Trophoblast cell (in vitro differentiated cells and primary cell): ENCODE results near the gene PCYT2.

Experiments used
- DNase-seq, 2 donors: peaks; one replicate each; pipeline ENCODE4 v3.0.0-alpha.2; 2016
- H2AFZ ChIP-seq: 2 replicates; pipeline ENCODE4 v1.6.1; 2013; ENCODE audit warnings: low read length, moderate library complexity, mild to moderate bottlenecking; ENCODE audit not compliant: insufficient read depth, poor library complexity
- H2AK5ac ChIP-seq: 2 replicates; pipeline ENCODE4 v1.6.1; 2013; ENCODE audit warnings: mild to moderate bottlenecking, low read length
- H2BK120ac ChIP-seq: 2 replicates; pipeline ENCODE4 v1.6.1; 2013; ENCODE audit warnings: low read length, mild to moderate bottlenecking, moderate library complexity; ENCODE audit not compliant: insufficient read depth, poor library complexity
- H2BK12ac ChIP-seq: 2 replicates; pipeline ENCODE4 v1.6.1; 2013; ENCODE audit warnings: mild to moderate bottlenecking, low read length, moderate library complexity
- H2BK5ac ChIP-seq: 2 replicates; pipeline ENCODE4 v1.6.1; 2013; ENCODE audit warnings: low read length, low read depth, moderate library complexity, mild to moderate bottlenecking; ENCODE audit not compliant: poor library complexity
- H3K14ac ChIP-seq: 2 replicates; pipeline ENCODE4 v1.6.1; 2013; ENCODE audit warnings: mild to moderate bottlenecking, low read length
- H3K18ac ChIP-seq: 2 replicates; pipeline ENCODE4 v1.6.1; 2013; ENCODE audit warnings: mild to moderate bottlenecking, low read length
- H3K23ac ChIP-seq: 2 replicates; pipeline ENCODE4 v1.6.1; 2013; ENCODE audit warnings: low read length
- H3K27ac ChIP-seq: 2 replicates; pipeline ENCODE4 v1.5.1; 2013; ENCODE audit warnings: low read depth, mild to moderate bottlenecking, inconsistent platforms, low read length, moderate library complexity
- H3K27me3 ChIP-seq: 2 replicates; pipeline ENCODE4 v1.6.1; 2013; ENCODE audit warnings: inconsistent platforms, mild to moderate bottlenecking, low read length, moderate library complexity; ENCODE audit not compliant: insufficient read depth
- H3K36me3 ChIP-seq, 2 experiments: 1 replicate in 1 of 2; 2 replicates in 1 of 2; pipeline ENCODE4 v1.6.1; 2013; ENCODE audit warnings: low read length in 2 of 2, mild to moderate bottlenecking in 2 of 2, moderate library complexity in 1 of 2; ENCODE audit not compliant: insufficient read depth in 2 of 2, control insufficient read depth in 1 of 2
- H3K4ac ChIP-seq: 2 replicates; pipeline ENCODE4 v1.6.1; 2013; ENCODE audit warnings: low read depth, mild to moderate bottlenecking, low read length, moderate library complexity
- H3K4me1 ChIP-seq, 2 experiments: 1 replicate in 1 of 2; 2 replicates in 1 of 2; pipeline ENCODE4 v1.6.1; 2013; ENCODE audit warnings: low read length in 2 of 2, mild to moderate bottlenecking in 2 of 2, moderate library complexity in 1 of 2; ENCODE audit not compliant: insufficient read depth in 2 of 2, control insufficient read depth in 1 of 2
- H3K4me2 ChIP-seq: 2 replicates; pipeline ENCODE4 v1.6.1; 2013; ENCODE audit warnings: inconsistent platforms, mild to moderate bottlenecking, low read length, moderate library complexity
- H3K4me3 ChIP-seq: 2 replicates; pipeline ENCODE4 v1.5.1; 2013; ENCODE audit warnings: mild to moderate bottlenecking, low read depth, low read length, inconsistent platforms
- H3K79me1 ChIP-seq: one replicate; pipeline ENCODE4 v1.6.1; 2013; ENCODE audit warnings: low read length
- H3K79me2 ChIP-seq: 2 replicates; pipeline ENCODE4 v1.6.1; 2013; ENCODE audit warnings: low read length, mild to moderate bottlenecking; ENCODE audit not compliant: control insufficient read depth, insufficient read depth, poor library complexity
- H3K9ac ChIP-seq: 2 replicates; pipeline ENCODE4 v1.6.1; 2013; ENCODE audit warnings: mild to moderate bottlenecking, low read length
- H3K9me3 ChIP-seq: 2 replicates; pipeline ENCODE4 v1.6.1; 2013; ENCODE audit warnings: low read depth, mild to moderate bottlenecking, control low read depth, inconsistent platforms, low read length; ENCODE audit not compliant: insufficient read depth
- H4K12ac ChIP-seq: 2 replicates; pipeline ENCODE4 v1.6.1; 2013; ENCODE audit warnings: low read depth, mild to moderate bottlenecking, low read length, moderate library complexity
- H4K8ac ChIP-seq: 2 replicates; pipeline ENCODE4 v1.6.1; 2013; ENCODE audit warnings: low read depth, mild to moderate bottlenecking, low read length, moderate library complexity
- H4K91ac ChIP-seq: one replicate; pipeline ENCODE4 v1.6.1; 2013; ENCODE audit warnings: low read depth, mild to moderate bottlenecking, low read length, moderate library complexity
- WGBS: extraction: QIAGEN DNeasy Blood & Tissue Kit; methylation state at CpG from one replicate; pipeline ENCODE4 v1.1.7; 2013; ENCODE audit warnings: missing lambda C conversion rate; ENCODE audit not compliant: insufficient read length, insufficient coverage; ENCODE audit errors: extremely low coverage; 5-methylcytosine and 5-hydroxymethylcytosine counted together

The PCYT2 gene

DNA sequence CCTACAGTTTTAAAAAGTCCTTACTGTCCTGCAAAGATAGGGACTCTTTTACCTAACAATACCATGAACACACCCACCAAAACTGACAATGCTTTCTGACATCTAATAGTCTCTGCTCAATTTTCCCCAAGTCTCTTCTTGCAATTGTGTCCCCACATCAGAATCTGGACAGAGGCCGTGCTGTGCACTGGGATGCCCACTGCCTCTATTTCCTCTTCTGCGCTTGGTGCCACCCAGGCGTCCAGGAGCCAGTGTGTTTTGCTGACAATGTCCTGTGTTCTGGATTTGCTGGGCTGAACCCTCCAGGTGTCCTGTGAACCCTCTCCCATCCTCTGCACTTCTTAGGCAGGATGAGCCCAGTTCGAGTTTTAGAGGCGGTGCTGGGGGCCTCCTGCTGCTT lies 33.6 kb downstream of the PCYT2 start:
- Histone ChIP-seq H4K8ac (no peak overlapping the region), H3K14ac (no peak overlapping the region), H3K4me1 (no peaks in the 10 kb centered on the region), H2AK5ac (no peak overlapping the region), H3K4me2 (no peak overlapping the region), H3K27me3 (no peaks in the 10 kb centered on the region), H3K9ac (no peak overlapping the region), H2AFZ (no peak overlapping the region), H3K18ac (no peak overlapping the region), H3K9me3 (peaks cover 1% of the 10 kb centered on the region), H2BK5ac (no peak overlapping the region), H3K23ac (no peak overlapping the region), H3K79me1 (no peaks in the 10 kb centered on the region), H3K79me2 (no peaks in the 10 kb centered on the region), H2BK12ac (no peak overlapping the region), H3K4me3 (no peak overlapping the region), H2BK120ac (no peak overlapping the region), H3K27ac (no peak overlapping the region), H4K12ac (no peak overlapping the region), H3K36me3 (peaks cover 10 to 16% of the 10 kb centered on the region in 2 experiments), H4K91ac (no peak overlapping the region), H3K4ac (no peak overlapping the region)
- WGBS: no CpG with 5 or more reads among the region's 5 CpGs
- DNase-seq: no peak

DNA sequence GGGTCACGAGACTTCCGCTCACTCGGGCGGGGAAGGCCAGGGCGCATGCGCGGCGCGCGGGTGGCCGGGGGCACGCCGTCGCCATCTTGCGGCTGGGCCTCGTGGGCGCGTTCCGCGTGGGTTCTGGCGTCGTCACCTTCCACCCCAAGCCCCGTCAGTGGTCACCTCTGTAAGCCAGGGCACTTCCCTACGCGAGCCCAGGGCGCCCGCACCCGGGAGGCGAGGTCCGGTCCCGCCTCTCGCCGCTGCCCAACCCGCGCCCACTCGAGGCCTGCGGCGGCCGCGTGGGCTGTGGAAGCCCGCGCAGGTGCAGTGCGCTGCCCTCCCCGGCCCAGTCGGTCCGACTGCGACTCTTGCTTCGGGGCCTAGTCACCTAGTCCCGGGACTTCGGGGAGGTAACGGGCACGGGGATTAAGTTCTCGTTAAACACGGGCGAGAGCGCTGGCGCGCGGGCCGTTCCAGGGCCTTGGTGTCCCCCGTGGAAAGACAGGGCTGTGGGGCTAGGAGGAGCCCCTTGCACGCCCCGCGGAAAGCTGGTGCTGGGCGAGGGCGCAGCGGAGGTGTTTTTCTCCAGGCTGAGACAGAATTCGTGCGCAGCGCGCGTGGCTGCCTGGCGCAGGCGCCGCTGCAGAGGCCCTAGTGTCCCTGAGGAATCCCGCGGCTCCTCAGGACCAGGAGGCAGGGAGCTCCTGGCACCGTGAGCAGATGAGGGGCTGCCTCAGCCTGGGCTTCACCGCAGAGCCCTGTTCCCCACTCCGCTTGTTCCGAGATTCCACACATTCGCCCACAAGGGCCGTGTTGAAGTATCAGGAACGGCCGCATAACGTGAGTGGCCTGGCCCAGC lies 39.6 kb downstream of the PCYT2 start:
- peak overlapping the region; percentile 89 for H3K18ac ChIP-seq
- no CpG with 5 or more reads among the region's 86 CpGs for WGBS
- peaks cover 25 to 27% of the 10 kb centered on the region in 2 experiments for H3K36me3 ChIP-seq
- peak overlapping the region; percentile 91 for H4K12ac ChIP-seq
- peaks cover 23% of the 10 kb centered on the region for H3K79me2 ChIP-seq
- no peaks in the 10 kb centered on the region for H3K9me3 ChIP-seq
- H3K4me1 ChIP-seq: peaks cover 31 to 36% of the 10 kb centered on the region in 2 experiments
- peak overlapping the region; percentile 82 for H3K27ac ChIP-seq
- no peak overlapping the region for H2BK12ac ChIP-seq
- peak overlapping the region; percentile 96 for H4K8ac ChIP-seq
- peak overlapping the region; percentile 95 for H3K4ac ChIP-seq
- H2BK120ac ChIP-seq: peak overlapping the region; percentile 93
- no peak overlapping the region for H3K23ac ChIP-seq
- peak overlapping the region; percentile 98 for H3K14ac ChIP-seq
- H3K27me3 ChIP-seq: no peaks in the 10 kb centered on the region
- DNase-seq: peak; percentile 81 to 92
- peak overlapping the region; percentile 84 for H2AFZ ChIP-seq
- H3K4me3 ChIP-seq: peak overlapping the region; percentile 91
- peak overlapping the region; percentile 98 for H4K91ac ChIP-seq
- peak overlapping the region; percentile 76 for H2BK5ac ChIP-seq
- peak overlapping the region; percentile 94 for H2AK5ac ChIP-seq
- H3K9ac ChIP-seq: peak overlapping the region; percentile 97
- peak overlapping the region; percentile 91 for H3K4me2 ChIP-seq
- peaks cover 35% of the 10 kb centered on the region for H3K79me1 ChIP-seq

DNA sequence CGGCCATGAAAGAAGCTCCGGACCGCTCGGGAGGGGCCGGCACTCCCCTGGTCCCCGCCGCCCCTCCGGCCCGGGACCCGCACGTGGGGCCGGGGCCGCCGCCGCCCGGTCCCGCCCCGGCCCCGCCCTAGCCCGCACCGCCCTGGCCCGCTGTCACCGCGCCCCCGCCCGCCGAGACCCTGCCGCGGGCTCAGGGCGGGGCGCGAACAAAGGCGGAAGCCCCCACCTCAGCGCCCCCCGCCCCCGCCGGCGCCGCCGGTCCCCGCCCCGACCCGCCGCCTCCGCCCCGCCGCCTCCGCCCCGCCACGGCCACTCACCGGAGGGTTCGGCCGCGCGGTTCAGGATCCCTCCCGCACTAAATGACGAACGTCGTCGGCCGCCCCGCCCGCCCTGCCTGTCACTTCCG lies 40.2 kb downstream of the PCYT2 start, which contains the start of gene ARHGDIA:
Gene ARHGDIA, minus strand, starts transcription at position 357 of the 406 bp plus-strand sequence. CDS start 1,407 bp downstream, outside the sequence.
- Histone ChIP-seq H3K4me3 (peak within 1 kb of the TSS; percentile 91), H2BK5ac (peak within 1 kb of the TSS; percentile 88), H4K12ac (peak within 1 kb of the TSS; percentile 91), H3K27ac (peak within 1 kb of the TSS; percentile 82), H3K23ac (no peak within 1 kb of the TSS), H2AFZ (peak within 1 kb of the TSS; percentile 84), H3K14ac (peak within 1 kb of the TSS; percentile 98), H2AK5ac (peak within 1 kb of the TSS; percentile 94), H3K79me2 (peaks cover 23% of the 10 kb centered on the region), H3K9ac (peak within 1 kb of the TSS; percentile 99), H3K79me1 (peaks cover 35% of the 10 kb centered on the region), H3K4me1 (peaks cover 31 to 40% of the 10 kb centered on the region in 2 experiments), H2BK120ac (peak within 1 kb of the TSS; percentile 93), H3K18ac (peak within 1 kb of the TSS; percentile 89), H4K8ac (peak within 1 kb of the TSS; percentile 96), H4K91ac (peak within 1 kb of the TSS; percentile 98), H3K36me3 (peaks cover 30 to 32% of the 10 kb centered on the region in 2 experiments), H3K9me3 (peaks cover 2% of the 10 kb centered on the region), H3K27me3 (no peaks in the 10 kb centered on the region), H2BK12ac (no peak within 1 kb of the TSS), H3K4me2 (peak within 1 kb of the TSS; percentile 92), H3K4ac (peak within 1 kb of the TSS; percentile 98)
- WGBS: no CpG with 5 or more reads among the region's 64 CpGs
- DNase-seq: peak in 1 of 2 donors; percentile 21

DNA sequence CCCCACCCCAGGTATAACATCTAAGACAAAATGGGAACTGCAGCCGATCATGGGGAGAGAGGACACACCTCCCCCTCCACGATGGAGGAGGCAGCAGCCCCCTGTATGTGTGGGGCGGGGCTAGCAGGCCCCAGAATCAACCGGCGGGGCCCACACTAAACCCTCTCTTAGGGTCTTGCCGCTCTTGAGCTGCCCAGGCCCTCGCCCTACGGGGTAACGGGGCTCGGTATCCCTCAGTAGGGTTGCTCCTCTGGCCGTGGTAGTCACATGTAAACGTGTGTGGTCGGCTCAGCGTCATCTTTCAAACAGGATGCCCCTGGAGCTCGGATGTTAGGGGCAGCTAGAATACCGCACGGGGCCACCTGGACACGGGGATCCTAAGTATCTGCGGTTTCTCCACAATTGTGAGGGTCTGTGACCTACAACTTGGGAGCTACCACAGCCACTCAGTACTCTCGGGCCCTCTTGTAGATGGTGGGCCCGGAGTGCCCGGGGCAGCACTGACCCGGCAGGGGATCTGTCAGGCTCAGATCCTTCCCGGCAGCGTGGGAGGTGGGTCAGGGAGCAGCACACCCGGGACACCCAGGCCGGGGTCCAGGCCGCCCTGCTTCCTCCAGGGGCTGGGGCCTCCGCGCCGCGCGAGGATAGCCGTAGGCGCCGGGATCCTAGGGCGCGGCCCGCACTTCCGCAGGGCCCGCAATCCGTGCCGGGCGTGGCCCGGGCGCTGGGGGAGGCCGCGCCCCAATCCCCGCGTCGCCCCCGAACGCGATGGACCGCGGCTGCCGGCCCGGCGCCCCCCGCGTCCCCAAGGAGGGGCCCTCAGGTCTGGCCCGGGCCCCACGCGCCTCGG lies 40.8 kb downstream of the PCYT2 start:
- Histone ChIP-seq H4K8ac (peak overlapping the region; percentile 78), H4K91ac (peak overlapping the region; percentile 97), H4K12ac (peak overlapping the region; percentile 63), H3K23ac (no peak overlapping the region), H3K18ac (peak overlapping the region; percentile 53), H3K14ac (peak overlapping the region; percentile 95), H3K4me1 (peaks cover 31 to 40% of the 10 kb centered on the region in 2 experiments), H3K27ac (peak overlapping the region; percentile 82), H3K79me1 (peaks cover 35% of the 10 kb centered on the region), H3K4ac (peak overlapping the region; percentile 98), H3K9me3 (peaks cover 3% of the 10 kb centered on the region), H3K4me2 (peak overlapping the region; percentile 92), H3K36me3 (peaks cover 36 to 39% of the 10 kb centered on the region in 2 experiments), H2BK12ac (no peak overlapping the region), H3K4me3 (peak overlapping the region; percentile 91), H2AFZ (peak overlapping the region; percentile 47), H3K79me2 (peaks cover 23% of the 10 kb centered on the region), H2AK5ac (peak overlapping the region; percentile 86), H2BK120ac (peak overlapping the region; percentile 71), H2BK5ac (peak overlapping the region; percentile 88), H3K9ac (peak overlapping the region; percentile 99), H3K27me3 (no peaks in the 10 kb centered on the region)
- DNase-seq: peak in 1 of 2 donors; percentile 45
- WGBS: no CpG with 5 or more reads among the region's 65 CpGs
